Activated gamma-delta T cell treated with Interleukin-2 at 50 U/mL for 16 hours (primary cell): Measurements from ENCODE around the gene VASH2.
"Not testable (repeated sequence)": the region's sequence is repeated elsewhere in the genome, so short reads cannot be mapped to it uniquely, and the experiment has no call there.

Experiments used
- DNase-seq: peaks from one replicate; pipeline ENCODE4 v3.0.0-alpha.2; 2020

VASH2 gene

DNA sequence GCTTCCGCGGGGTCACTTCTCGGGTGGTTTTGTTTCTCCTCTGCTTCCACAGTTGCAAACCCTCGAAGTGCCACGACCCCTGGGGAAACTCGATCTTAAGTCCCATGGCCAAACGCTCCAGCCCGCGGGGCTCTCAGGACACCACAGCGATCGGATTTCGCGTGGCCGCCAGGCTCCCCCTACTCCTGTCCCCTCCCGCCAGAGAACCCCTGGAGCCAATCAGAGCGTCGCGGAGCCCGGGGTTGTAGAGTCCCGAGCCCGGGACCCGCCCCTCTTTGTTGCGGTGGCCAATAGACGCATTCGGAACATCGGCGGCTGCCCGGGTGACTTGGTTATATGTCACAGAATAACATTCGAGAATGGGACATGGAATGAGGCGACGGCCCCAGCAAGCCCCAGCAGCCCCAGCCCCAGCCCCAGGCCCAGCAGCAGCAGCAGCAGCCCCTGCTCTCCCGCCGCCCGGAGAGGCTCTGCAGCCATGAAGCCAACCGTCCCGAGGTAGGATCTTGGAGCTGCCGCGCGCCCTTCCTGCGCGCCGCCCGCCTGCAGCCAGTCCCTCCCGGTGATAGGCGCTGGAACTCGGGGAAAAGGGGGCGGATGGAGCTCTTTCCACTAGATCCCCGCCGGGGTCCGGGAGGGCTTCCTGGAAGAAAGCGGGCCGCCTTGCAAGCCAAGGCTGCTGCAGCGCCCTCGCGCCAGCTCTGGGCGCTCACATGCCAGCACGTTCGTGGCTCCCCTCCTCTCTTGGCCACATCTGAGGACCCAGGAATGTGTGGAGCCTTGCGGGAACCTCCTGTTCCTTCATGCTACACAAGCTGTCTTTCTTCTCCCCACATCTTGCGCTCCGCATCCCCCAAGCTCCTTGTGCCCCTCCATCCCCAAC lies at the start of gene VASH2:
Gene VASH2, plus strand, starts transcription at position 299 of the 883 bp plus-strand sequence. CDS start 1,002 bp downstream, outside the sequence.
- peak; percentile 22 for DNase-seq

GRCh38 chr1:212901290-212901689 lies 49.1 kb upstream of the VASH2 start:
- no peak for DNase-seq

DNA sequence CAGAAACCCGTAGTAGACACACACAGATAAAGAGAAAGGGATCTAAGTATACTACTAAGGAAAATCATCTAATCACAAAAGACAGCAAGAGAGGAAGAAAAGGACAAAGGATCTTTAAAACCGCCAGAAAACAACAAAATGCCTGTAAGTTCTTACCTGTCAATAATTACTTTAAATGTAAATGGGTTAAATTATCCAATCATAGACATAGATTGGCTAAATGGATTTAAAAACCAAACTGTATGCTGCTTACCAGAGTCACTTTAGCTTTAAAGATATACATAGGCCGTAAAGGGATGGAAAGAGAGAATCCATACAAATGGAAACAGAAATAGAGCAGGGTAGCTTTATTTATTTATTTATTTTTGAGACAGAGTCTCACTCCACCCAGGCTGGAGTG lies 48.3 kb upstream of the VASH2 start:
- no peak for DNase-seq

DNA sequence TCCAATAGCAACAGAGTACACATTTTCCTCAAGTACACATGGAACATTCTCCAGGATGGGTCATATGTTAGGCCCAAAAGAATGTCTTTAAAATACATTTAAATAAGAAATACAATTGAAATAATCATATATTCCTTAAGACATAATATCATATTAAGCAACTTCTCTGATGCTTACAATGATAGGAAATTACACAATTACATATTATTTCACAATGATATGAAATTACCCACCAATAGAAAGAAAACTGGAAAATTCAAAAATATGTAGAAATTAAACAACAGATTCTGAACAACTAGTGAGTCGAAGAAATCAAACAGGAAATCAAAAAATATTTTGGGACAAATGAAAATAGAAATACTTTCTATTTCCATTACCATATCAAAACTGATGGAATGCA lies 46.7 kb upstream of the VASH2 start:
- no peak for DNase-seq

DNA sequence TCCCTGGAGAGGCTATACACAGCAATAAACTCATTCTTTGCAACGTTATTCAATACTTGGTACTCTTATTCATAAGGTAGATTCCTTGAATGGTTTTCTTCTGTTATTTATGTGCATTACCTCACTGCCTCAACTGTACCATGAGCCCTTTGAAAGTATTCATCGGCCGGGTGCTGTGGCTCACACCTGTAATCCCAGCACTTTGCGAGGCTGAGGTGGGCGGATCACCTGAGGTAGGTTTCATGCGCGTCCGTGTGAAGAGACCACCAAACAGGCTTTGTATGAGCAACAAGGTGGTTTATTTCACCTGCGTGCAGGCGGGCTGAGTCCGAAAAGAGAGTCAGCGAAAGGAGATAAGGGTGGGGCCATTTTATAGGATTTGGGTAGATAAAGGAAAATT lies 42.3 kb upstream of the VASH2 start:
- DNase-seq, result not testable (repeated sequence)

GRCh38 chr1:212908971-212909370 lies 41.4 kb upstream of the VASH2 start:
- DNase-seq, result no peak

- DNase-seq, result no peak
Observed at GRCh38 chr1:212909652-212910063, 40.7 kb upstream of the VASH2 start.

- not testable (repeated sequence) for DNase-seq
Observed at GRCh38 chr1:212910213-212910612, 40.1 kb upstream of the VASH2 start.

DNA sequence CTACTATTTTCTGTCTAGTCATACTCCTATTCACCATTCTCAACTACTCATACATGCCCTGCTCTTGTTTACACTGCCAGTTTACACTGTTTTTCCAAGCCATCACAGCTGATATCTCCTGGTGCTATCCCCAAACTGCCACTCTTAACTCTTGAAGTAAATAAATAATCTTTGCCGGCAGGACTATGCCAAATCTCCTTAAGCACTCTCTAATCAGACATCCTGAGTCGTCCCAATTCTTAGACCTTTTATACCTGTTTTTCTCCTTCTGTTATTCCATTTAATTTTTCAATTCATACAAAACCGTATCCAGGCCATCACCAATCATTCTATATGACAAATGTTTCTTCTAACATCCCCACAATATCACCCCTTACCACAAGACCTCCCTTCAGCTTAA lies 36.7 kb upstream of the VASH2 start:
- not testable (repeated sequence) for DNase-seq

DNA sequence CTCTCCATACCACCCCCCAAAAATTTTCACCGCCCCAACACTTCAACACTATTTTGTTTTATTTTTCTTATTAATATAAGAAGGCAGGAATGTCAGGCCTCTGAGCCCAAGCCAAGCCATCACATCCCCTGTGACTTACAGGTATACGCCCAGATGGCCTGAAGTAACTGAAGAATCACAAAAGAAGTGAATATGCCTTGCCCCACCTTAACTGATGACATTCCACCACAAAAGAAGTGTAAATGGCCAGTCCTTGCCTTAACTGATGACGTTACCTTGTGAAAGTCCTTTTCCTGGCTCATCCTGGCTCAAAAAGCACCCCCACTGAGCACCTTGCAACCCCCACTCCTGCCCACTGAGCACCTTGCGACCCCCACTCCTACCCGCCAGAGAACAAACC lies 36.2 kb upstream of the VASH2 start:
- not testable (repeated sequence) for DNase-seq

GRCh38 chr1:212914789-212915188 lies 35.6 kb upstream of the VASH2 start:
- DNase-seq, result no peak

DNA sequence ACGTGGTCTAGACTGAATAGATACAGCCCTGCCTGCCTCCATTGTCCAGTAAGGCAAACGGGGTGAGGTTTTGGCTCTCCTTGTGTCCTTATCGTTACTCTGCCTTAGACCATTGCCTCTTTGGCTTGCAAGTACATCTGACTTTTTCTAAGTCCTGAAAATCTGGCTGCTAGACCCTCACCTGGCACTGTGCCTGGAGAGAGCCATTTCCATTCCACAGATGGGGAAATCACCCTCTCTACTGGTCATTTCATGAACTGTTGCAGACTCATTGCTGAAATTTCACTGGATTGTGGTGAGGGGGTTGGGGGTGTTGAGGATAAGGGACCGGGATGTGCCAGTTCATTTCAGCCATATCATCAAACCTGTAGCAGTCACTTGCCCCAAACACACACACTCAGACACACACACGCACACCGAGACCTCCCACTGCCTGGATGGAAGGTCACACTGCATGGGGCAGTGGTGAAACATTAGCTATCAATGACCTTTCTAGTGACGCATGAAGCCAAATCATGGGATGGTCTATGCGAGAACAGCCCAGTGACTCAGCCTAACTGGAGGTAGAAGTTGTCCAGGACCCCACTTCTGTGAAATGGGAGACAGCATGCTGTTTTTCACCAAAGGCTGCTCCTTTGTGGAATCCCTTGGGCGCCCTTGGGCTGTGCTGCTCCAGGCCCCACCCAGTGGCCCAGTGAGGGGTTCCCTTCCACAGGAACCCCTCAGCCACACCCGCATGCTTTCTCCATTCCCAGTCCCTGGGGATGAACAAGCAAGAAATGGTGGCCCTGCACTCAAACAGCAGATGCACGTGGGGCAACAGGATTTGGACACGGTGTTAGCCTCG lies 34.9 kb upstream of the VASH2 start:
- DNase-seq, result no peak

DNA sequence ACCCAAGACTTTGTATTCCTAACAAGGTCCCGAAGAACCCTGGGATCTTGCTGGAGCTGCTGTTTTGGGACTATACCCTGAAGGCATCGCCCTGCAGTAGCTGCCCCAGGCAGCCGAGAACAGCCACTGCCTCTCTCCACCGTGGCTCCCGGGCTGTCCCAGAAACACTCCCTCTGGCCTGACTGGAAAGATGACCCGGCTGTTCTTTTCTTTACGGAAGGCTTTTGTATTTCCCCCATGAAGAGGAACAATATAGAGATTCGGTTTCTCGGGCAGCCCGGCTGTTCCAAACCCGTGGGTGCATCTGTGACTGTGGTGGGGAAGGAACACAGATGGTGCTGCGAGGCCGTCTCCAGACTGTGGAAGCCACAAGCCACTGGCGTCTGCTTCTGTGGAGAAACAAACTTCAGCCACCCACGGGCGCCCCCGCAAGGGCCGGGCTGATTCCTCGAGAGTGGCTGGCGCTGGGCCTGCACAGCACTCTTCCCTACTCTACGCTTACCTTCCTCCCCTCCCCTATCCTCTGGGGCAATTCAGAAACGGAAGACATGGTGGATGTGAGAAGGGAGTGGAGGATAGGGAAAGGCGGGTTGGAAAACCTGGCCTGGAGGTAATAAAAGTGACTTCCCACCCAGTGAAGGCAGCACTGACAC lies 33.7 kb upstream of the VASH2 start:
- no peak for DNase-seq

DNA sequence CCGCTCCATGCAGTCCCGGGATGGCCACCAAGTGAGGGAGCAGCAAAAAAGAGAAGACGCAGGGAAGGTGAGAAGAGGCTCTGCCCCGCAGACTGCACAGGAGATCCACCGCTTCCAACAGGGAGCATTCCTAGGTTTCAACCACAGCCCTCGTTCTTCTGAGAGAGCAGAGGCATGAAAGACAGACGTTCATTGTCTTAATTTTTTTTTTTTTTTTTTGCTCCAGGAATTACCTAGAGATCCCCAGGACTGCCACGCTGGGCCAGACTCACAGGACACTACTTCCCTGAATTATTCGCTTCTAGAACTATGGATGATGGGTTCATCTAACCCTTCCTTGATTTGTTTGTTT lies 33.2 kb upstream of the VASH2 start:
- DNase-seq, result no peak

- DNase-seq, result no peak
Observed at GRCh38 chr1:212917858-212918257, 32.5 kb upstream of the VASH2 start.

GRCh38 chr1:212918824-212919223 lies 31.5 kb upstream of the VASH2 start:
- DNase-seq, result no peak

- DNase-seq, result no peak
Observed at GRCh38 chr1:212920246-212920645, 30.1 kb upstream of the VASH2 start.

- no peak for DNase-seq
Observed at GRCh38 chr1:212920896-212921295, 29.4 kb upstream of the VASH2 start.

DNA sequence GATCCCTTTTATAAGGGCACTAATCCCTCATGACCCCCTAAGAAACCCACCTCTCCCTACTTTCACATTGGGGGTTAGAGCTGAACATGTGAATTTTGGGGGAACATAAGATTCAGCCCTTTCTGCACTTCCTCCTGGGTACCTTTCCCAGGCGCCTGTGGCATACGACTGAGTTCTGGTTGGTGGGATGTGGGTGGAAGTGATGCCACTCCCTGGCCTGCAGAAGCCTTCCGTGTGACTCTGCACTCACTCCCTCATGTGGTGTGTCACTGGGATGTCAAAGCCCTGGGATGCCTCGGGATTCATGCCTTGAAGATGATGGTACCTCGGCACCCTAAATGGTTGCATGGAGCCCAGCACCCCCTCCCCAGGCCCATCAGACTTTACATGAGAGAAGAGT lies 28.3 kb upstream of the VASH2 start:
- DNase-seq, result no peak

DNA sequence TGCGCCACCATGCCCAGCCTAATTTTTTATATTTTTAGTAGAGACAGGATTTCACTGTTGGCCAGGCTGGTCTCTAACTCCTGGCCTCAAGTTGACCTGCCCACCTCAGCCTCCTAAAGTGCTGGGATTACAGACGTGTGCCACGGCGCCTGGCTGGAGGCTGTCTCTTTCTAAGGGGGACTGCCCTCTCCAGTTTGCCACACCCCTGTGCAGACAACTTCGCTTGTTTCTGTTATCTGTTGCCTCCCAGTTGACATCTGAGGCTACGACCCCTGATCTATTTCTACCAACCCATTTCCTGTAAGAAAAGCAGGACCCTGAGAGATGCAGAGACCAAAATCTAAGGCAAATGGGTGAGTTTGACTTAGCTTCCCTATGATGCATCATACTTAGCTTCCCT lies 24.0 kb upstream of the VASH2 start:
- DNase-seq, result no peak

- no peak for DNase-seq
Observed at GRCh38 chr1:212928323-212929291, 21.7 kb upstream of the VASH2 start.

GRCh38 chr1:212930986-212931678 lies 19.2 kb upstream of the VASH2 start:
- no peak for DNase-seq
